Suprapubic skin (tissue), 4 donors: ENCODE data around the gene SPAG6.

Experiments
- EP300 ChIP-seq: sonication (generic); formaldehyde crosslinking; IDR thresholded peaks from one replicate; pipeline ENCODE4 v1.6.1; 2017; ENCODE audit warnings: antibody characterized with exemption
- POLR2A ChIP-seq, 2 donors: fragments of 450-650 bp; IDR thresholded peaks; one replicate each; pipeline ENCODE4 v1.6.1; 2017; ENCODE audit warnings: antibody characterized with exemption in 2 of 2, mild to moderate bottlenecking in 2 of 2, moderate library complexity in 2 of 2
- POLR2AphosphoS5 ChIP-seq, 3 donors: sonication (generic); formaldehyde crosslinking; IDR thresholded peaks; one replicate each; pipeline ENCODE4 v1.6.1; 2017; ENCODE audit warnings: antibody characterized with exemption in 3 of 3
- TF ChIP-seq, protein P1 (sequence below), 2 donors: fragments of 200-600 bp in 1 of 2; fragments of 450-650 bp in 1 of 2; sonication (generic) in 1 of 2; IDR thresholded peaks; one replicate each; pipeline ENCODE4 v1.5.1; 2016 to 2019; ENCODE audit warnings: antibody characterized with exemption in 2 of 2, mild to moderate bottlenecking in 1 of 2, moderate library complexity in 1 of 2

DNA sequence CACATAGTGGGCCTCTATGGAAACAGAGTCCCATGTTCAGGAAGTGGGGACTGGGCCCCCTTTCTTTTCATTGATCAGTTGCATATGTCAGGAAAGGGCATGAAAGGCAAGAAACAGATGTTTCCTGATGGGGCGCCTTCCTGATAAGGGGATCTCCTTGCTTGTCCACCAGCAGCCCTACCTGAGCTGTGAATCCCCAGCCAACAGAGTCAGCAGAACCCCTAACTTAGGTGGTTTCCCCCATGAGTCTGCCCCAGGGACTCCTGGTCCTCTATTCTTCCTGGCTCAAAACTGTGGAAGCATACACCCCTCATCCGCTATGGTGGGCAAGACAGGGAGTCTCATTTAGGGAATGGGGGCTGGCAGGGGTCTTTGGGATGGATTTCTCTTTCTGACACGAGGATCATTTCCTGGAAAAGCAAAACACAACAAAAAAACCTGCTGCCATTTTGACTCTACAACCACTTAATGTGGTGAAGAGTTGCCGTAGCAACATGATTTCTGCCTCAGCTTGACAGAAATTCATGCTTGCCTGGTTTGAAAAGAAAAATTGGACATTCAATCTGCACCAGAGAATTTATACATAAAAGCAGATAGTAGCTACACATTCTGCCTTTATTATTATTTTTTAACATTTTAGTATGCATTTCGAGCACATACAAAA lies 119.8 kb downstream of the SPAG6 start:
- TF ChIP-seq, protein P1, sequence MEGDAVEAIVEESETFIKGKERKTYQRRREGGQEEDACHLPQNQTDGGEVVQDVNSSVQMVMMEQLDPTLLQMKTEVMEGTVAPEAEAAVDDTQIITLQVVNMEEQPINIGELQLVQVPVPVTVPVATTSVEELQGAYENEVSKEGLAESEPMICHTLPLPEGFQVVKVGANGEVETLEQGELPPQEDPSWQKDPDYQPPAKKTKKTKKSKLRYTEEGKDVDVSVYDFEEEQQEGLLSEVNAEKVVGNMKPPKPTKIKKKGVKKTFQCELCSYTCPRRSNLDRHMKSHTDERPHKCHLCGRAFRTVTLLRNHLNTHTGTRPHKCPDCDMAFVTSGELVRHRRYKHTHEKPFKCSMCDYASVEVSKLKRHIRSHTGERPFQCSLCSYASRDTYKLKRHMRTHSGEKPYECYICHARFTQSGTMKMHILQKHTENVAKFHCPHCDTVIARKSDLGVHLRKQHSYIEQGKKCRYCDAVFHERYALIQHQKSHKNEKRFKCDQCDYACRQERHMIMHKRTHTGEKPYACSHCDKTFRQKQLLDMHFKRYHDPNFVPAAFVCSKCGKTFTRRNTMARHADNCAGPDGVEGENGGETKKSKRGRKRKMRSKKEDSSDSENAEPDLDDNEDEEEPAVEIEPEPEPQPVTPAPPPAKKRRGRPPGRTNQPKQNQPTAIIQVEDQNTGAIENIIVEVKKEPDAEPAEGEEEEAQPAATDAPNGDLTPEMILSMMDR (IDR thresholded peaks at IDR 0.05), result no peak
- TF ChIP-seq POLR2AphosphoS5 (IDR thresholded peaks at IDR 0.05), result no peak
- no peak for TF ChIP-seq POLR2A (IDR thresholded peaks at IDR 0.05)
- TF ChIP-seq EP300, result no peak
